Caco-2 (cell line): Measurements from ENCODE around the gene GRM4. TPM values are rescaled to one million over a fixed set of nuclear protein-coding genes. Genes with fewer than 3 reads are reported as not detected.

Experiments
- BruUV-seq: library from RNA; stranded (reverse); fragments of 400-500 nt; replicated peaks from 2 replicates; lab custom pipeline; 2021; lab: Mats Ljungman, UMichigan
- CTCF ChIA-PET: fragments of 300-600 bp; sonication (Branson Sonifier 250); formaldehyde crosslinking; loops from one replicate; lab custom pipeline; 2022; ENCODE audit warnings: antibody characterized with exemption; lab: Charles Lee
- POLR2A ChIA-PET: fragments of 300-600 bp; sonication (Branson Sonifier 250); formaldehyde crosslinking; loops from one replicate; lab custom pipeline; 2022; ENCODE audit warnings: antibody characterized with exemption; lab: Charles Lee
- DNase-seq, 2 experiments: peaks; one replicate each; pipeline versions ENCODE4 v3.0.0 to v3.0.0-alpha.2; 2020 to 2022
- H3K27me3 ChIP-seq: replicated peaks from 2 replicates; pipeline ENCODE4 v1.6.0; 2011; ENCODE audit warnings: low read length; ENCODE audit not compliant: control insufficient read depth, insufficient read depth
- H3K36me3 ChIP-seq: 2 replicates; pipeline ENCODE4 v1.5.1; 2011; ENCODE audit warnings: low read length; ENCODE audit not compliant: control insufficient read depth, insufficient read depth
- H3K4me1 ChIP-seq: fragments of 250-450 bp; sonication (Bioruptor Pico); 2 replicates; pipeline ENCODE4 v1.5.1; 2020; ENCODE audit warnings: mild to moderate bottlenecking
- H3K4me3 ChIP-seq: 2 replicates; pipeline ENCODE4 v1.5.1; 2011; ENCODE audit warnings: low read depth, mild to moderate bottlenecking, control low read depth, low read length
- H3K9me3 ChIP-seq: fragments of 250-450 bp; sonication (Bioruptor Pico); 2 replicates; pipeline ENCODE4 v1.5.1; 2020; ENCODE audit warnings: mild to moderate bottlenecking, moderate library complexity
- H3K27ac Mint-ChIP-seq: one replicate; pipeline ENCODE4 v1.8.0; 2022; ENCODE audit warnings: mixed read lengths; ENCODE audit not compliant: unreplicated experiment
- H3K27me3 Mint-ChIP-seq: one replicate; pipeline ENCODE4 v1.8.0; 2022; ENCODE audit warnings: mixed read lengths; ENCODE audit not compliant: insufficient read depth, unreplicated experiment
- H3K36me3 Mint-ChIP-seq: one replicate; pipeline ENCODE4 v1.8.0; 2022; ENCODE audit warnings: mild to moderate bottlenecking, mixed read lengths; ENCODE audit not compliant: insufficient read depth, unreplicated experiment
- H3K4me1 Mint-ChIP-seq: one replicate; pipeline ENCODE4 v1.8.0; 2022; ENCODE audit warnings: low read depth, mixed read lengths; ENCODE audit not compliant: unreplicated experiment
- H3K4me3 Mint-ChIP-seq: one replicate; pipeline ENCODE4 v1.8.0; 2022; ENCODE audit warnings: mild to moderate bottlenecking, moderate library complexity, mixed read lengths; ENCODE audit not compliant: unreplicated experiment
- H3K9me3 Mint-ChIP-seq: one replicate; pipeline ENCODE4 v1.8.0; 2022; ENCODE audit warnings: mixed read lengths; ENCODE audit not compliant: unreplicated experiment
- intact Hi-C: fragments of 100-400 bp; cut with micrococcal nuclease; formaldehyde crosslinking; loops from one replicate; pipeline ENCODE4 v1.10.0; 2022; ENCODE audit not compliant: unreplicated experiment
- total RNA-seq: library from RNA; stranded (reverse); gene quantifications from 2 replicates; pipeline ENCODE4 v1.2.3, GENCODE V29; 2022
- TF ChIP-seq, protein P1 (sequence below), 2 experiments: fragments of 200-600 bp in 1 of 2; IDR thresholded peaks; 1 replicate in 1 of 2; 2 replicates in 1 of 2; pipeline versions ENCODE4 v1.5.1 to v1.8.0; 2011 to 2022; ENCODE audit warnings: antibody characterized with exemption in 1 of 2, control low read depth in 1 of 2, inconsistent platforms in 1 of 2, low read depth in 1 of 2, low read length in 1 of 2, mild to moderate bottlenecking in 1 of 2, moderate library complexity in 1 of 2; ENCODE audit not compliant: insufficient read depth in 1 of 2, severe bottlenecking in 1 of 2, unreplicated experiment in 1 of 2

GRM4 gene
- total RNA-seq, 1 experiment from 2014 or later = 0.09 TPM

DNA sequence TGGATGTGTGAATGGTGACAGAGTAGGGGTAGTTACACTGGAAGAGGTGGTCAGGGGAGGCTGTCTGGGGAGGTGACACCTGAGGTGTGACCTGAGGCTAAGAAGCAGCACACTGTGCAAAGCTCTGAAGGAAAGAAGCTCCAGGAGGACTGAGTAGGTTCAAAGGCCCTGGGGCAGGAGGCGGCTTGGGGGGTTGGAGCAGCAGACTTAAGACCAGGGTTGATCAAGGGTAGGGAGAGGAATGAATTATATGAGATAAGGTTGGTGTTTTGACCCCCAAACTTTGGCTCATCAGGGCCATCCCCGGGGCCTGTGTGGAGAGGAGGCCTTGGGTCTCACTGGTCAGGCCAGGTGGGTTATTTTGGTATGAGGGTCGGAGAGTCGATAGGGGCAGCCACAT lies 166.1 kb downstream of the GRM4 start:
- Histone ChIP-seq H3K4me3 (no peak overlapping the region), H3K9me3 (no peaks in the 10 kb centered on the region), H3K27me3 (no peaks in the 10 kb centered on the region; the same call in 1 of the 2 replicates), H3K36me3 (no peaks in the 10 kb centered on the region), H3K4me1 (no peaks in the 10 kb centered on the region)
- DNase-seq = no peak
- CTCF ChIA-PET = interaction anchor here (0.5 kb wide), 1 partner anchor 468 kb away, joined by 5 read pairs; no protein-coding TSS in a partner anchor
- POLR2A ChIA-PET = no interaction called here
- peaks cover 5% of the 10 kb centered on the region for H3K27me3 Mint-ChIP-seq
- H3K4me1 Mint-ChIP-seq = peaks cover 6% of the 10 kb centered on the region
- H3K4me3 Mint-ChIP-seq = no peak overlapping the region
- no peaks in the 10 kb centered on the region for H3K9me3 Mint-ChIP-seq
- intact Hi-C loops = loop anchor here (10.0 kb wide), 1 partner anchor 175 kb away; no protein-coding TSS in a partner anchor
- H3K27ac Mint-ChIP-seq = no peak overlapping the region
- TF ChIP-seq, protein P1, sequence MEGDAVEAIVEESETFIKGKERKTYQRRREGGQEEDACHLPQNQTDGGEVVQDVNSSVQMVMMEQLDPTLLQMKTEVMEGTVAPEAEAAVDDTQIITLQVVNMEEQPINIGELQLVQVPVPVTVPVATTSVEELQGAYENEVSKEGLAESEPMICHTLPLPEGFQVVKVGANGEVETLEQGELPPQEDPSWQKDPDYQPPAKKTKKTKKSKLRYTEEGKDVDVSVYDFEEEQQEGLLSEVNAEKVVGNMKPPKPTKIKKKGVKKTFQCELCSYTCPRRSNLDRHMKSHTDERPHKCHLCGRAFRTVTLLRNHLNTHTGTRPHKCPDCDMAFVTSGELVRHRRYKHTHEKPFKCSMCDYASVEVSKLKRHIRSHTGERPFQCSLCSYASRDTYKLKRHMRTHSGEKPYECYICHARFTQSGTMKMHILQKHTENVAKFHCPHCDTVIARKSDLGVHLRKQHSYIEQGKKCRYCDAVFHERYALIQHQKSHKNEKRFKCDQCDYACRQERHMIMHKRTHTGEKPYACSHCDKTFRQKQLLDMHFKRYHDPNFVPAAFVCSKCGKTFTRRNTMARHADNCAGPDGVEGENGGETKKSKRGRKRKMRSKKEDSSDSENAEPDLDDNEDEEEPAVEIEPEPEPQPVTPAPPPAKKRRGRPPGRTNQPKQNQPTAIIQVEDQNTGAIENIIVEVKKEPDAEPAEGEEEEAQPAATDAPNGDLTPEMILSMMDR (IDR thresholded peaks at IDR 0.05; ENCODE audit: insufficient read depth in 1 of 2, low read depth in 1 of 2, low read length in 1 of 2, severe bottlenecking in 1 of 2, unreplicated experiment in 1 of 2) = no peak
- BruUV-seq = no TSS peak
- H3K36me3 Mint-ChIP-seq = no peaks in the 10 kb centered on the region

DNA sequence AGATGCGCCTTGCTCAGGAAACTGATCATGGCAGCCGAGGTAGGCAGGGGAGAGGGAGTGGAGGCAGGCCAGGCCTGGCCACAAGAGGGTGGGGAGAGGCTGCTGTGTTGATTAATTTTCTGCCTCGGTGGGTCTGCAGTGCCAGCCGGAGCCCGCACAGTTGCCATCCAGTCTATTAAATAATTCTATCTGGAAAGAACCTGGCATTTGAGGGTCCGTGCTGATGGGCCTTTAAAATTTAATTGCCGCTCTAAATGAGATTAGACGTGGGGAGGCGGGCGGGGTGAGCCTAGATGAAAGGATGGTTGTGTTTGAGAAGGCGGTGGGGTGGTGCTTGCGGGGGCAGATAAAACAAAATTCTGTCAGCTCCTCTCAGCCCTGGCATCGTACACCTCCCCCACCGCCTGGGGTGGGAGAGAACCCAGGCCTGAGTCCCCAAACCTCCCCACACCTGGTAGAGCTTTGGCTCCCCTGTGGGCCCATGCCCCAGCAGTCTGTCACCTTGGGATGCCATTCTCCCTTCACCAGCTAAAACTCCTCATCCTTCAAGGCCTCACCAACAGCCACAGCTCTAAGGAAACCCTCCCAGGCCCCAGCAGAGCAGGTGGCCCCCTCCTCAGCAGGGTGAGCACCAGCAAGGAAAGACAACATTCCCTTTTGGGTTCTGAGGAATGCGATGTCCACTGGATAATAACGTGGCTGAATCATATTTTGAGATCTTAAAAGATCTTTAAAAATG lies 167.3 kb downstream of the GRM4 start:
- Histone ChIP-seq H3K27me3 (no peaks in the 10 kb centered on the region; the same call in 1 of the 2 replicates), H3K4me3 (no peak overlapping the region), H3K9me3 (no peaks in the 10 kb centered on the region), H3K4me1 (no peaks in the 10 kb centered on the region), H3K36me3 (no peaks in the 10 kb centered on the region)
- no peaks in the 10 kb centered on the region for H3K36me3 Mint-ChIP-seq
- DNase-seq = peak in 1 of 2 experiments; percentile 12
- H3K4me3 Mint-ChIP-seq = no peak overlapping the region
- ChIA-PET POLR2A (no interaction called here), CTCF (no interaction called here)
- intact Hi-C loops = no loop called here
- no peak overlapping the region for H3K27ac Mint-ChIP-seq
- peaks cover 6% of the 10 kb centered on the region for H3K4me1 Mint-ChIP-seq
- peaks cover 5% of the 10 kb centered on the region for H3K27me3 Mint-ChIP-seq
- TF ChIP-seq, protein P1 (IDR thresholded peaks at IDR 0.05; ENCODE audit: insufficient read depth in 1 of 2, low read depth in 1 of 2, low read length in 1 of 2, severe bottlenecking in 1 of 2, unreplicated experiment in 1 of 2) = no peak
- no TSS peak for BruUV-seq
- no peaks in the 10 kb centered on the region for H3K9me3 Mint-ChIP-seq

GRCh38 chr6:33977606-33978411 lies 168.1 kb downstream of the GRM4 start:
- no peaks in the 10 kb centered on the region for H3K27me3 ChIP-seq
- intact Hi-C loops = no loop called here
- no peak overlapping the region for H3K4me3 ChIP-seq
- no TSS peak for BruUV-seq
- TF ChIP-seq, protein P1 (IDR thresholded peaks at IDR 0.05; ENCODE audit: insufficient read depth in 1 of 2, low read depth in 1 of 2, low read length in 1 of 2, severe bottlenecking in 1 of 2, unreplicated experiment in 1 of 2) = no peak
- CTCF ChIA-PET = no interaction called here
- no peaks in the 10 kb centered on the region for H3K9me3 ChIP-seq
- Mint-ChIP-seq H3K4me3 (no peak overlapping the region), H3K9me3 (no peaks in the 10 kb centered on the region), H3K27me3 (peaks cover 5% of the 10 kb centered on the region), H3K36me3 (no peaks in the 10 kb centered on the region), H3K4me1 (peaks cover 6% of the 10 kb centered on the region), H3K27ac (no peak overlapping the region)
- POLR2A ChIA-PET = no interaction called here
- no peak for DNase-seq
- H3K4me1 ChIP-seq = no peaks in the 10 kb centered on the region
- H3K36me3 ChIP-seq = no peaks in the 10 kb centered on the region
